ENCODE data around the gene COX7A1.

COX7A1 gene

GRCh38 chr19:36111200-36111539 lies 41.1 kb downstream of the COX7A1 start:
- no peak for DNase-seq

DNA sequence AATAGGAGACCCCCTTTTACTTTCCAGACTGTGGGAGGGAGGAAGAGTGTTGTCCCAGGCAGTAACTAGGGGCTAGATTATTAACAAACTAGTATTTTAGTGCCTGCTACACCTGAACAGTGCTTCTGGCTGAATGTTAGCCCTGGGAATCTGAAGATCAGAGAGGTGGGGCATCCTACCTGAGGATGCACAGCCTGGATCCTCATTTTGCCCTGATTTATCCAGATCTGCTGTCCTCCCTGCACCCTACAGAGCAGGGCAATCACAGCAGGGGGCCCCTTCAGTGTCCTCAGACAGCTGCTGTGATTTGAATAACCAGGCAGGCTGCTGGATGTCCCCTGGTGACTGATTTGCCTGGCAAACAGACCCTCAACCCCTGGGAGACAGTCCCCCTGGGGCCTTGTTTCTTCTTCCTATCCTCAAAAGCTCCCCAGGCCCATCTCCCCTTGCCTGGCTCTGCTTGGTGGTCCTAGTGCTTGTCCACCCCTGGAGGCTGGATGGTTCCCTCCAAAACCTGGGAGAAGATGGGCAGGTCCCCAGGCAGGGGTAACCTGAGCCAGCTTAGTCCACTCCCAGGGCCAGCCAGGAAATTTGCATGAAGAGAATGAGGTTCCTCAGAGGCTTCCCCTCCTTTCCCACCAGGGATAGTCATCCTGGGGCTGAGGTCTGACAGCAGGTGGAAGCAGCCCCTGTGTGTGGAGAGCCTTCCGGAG lies 41.6 kb downstream of the COX7A1 start, which contains the start of gene OVOL3:
OVOL3 (plus strand) TSS at position 657 of the 713 bp plus-strand sequence. CDS start 60 bp downstream, outside the sequence.
- DNase-seq: no peak

- DNase-seq: no peak
These were observed 43.6 kb downstream of the COX7A1 start for GRCh38 chr19:36108684-36109083.

DNA sequence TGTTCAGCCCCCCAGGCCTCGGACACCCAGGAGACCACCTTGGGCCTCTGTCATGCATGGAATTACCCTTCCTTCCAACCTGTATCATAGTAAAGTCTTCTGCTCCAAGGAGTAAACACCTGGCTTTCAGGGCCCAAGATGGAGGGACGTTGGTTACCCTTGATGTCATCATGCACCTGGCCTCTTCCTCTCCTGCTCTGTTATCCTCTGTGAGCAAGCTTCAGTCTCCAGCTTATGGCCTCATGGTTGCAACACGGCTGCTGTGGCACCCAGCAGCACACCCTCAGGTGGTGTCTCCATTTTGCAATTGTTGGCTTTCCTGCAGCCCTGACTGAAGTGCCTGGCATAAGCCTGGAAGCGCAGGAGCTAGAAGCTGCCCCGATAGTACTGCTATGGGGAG lies 45.3 kb downstream of the COX7A1 start:
- DNase-seq: no peak

- no peak for DNase-seq
These were observed 45.8 kb downstream of the COX7A1 start for GRCh38 chr19:36106441-36106840.

DNA sequence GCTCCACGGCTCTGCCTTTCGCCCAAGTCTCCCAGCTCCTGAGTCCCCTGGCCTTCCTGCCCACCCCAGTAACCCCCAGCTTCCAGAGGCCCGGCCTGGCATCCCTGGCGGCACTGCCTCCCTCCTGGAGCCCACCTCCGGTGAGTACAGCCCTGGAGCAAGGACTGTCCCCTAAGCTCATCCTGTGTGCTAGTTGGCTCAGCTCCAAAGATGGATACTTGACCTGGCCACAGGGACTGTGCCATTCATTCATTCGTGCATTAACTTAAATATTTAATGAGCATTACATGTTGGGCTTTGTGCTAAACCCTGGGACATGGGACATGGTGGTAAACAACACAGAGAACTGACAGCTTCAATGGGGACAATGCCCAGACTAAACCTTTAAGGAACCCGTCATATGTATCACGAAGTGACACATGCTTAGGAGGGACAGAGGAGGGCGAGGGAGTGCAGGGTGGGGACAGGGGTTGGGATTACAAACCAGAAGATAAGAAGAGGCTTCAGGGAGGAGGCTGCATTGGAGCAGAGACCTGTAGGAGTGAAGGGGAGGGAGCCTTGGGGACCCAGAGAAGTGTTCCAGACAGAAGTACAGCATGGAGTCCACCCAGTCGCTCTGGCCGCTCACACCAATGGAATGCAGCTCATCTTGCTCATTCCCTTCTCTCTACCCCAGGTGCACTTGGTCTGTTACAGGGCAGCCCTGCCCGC lies 48.2 kb downstream of the COX7A1 start:
- DNase-seq: no peak

DNA sequence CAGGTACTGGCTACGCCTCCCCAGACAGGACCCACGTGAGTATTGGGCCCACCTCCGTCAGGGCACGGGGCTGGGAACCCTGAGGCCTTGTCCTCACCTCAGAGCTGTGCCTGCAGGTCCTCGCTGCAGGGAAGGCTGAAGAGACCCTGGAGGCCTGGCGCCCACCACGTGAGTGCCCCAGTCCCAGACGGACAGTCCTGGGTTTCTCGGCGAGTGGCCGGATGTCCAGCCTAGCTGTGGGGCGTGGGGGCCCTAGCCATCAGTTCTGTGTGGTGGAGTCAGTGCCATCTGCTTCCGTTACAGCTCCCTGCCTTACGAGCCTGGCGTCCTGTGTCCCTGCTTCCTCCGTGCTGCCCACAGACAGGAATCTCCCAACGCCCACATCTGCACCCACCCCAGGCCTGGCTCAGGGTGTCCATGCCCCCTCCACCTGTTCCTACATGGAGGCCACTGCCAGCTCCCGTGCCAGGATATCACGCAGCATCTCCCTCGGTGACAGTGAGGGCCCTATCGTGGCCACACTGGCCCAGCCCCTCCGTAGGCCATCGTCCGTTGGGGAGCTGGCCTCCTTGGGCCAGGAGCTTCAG lies 49.1 kb downstream of the COX7A1 start:
- no peak for DNase-seq

- DNase-seq: no peak
These were observed 50.5 kb downstream of the COX7A1 start for GRCh38 chr19:36101550-36102327.
